ENCODE data around the gene SEC14L3. TPM values are rescaled to one million over a fixed set of nuclear protein-coding genes. Genes with fewer than 3 reads are reported as not detected.

SEC14L3 gene
- total RNA-seq, 3 donors from 2014 or later (not counting 1 experiment from before 2014, with no cell fraction given): not detected

GRCh38 chr22:30427871-30428270, 43.9 kb downstream of the SEC14L3 start:
- H3K27ac Mint-ChIP-seq: peak overlapping the region in 1 of 2 donors; percentile 93

GRCh38 chr22:30426388-30427353, 45.1 kb downstream of the SEC14L3 start:
- no peaks in the 10 kb centered on the region for H3K9me3 ChIP-seq (ENCODE audit: control insufficient read depth, insufficient read depth, low read length)
- 66% methylated on average over 29 of the region's 29 CpGs for WGBS (ENCODE audit: insufficient coverage)
- Mint-ChIP-seq H3K4me1 (peaks cover 41 to 54% of the 10 kb centered on the region in 2 donors), H3K27ac (peak overlapping the region; percentile 93 to 94), H3K9me3 (no peaks in the 10 kb centered on the region), H3K36me3 (no peaks in the 10 kb centered on the region), H3K27me3 (ENCODE audit: low read depth in 2 of 2) (no peaks in the 10 kb centered on the region), H3K4me3 (peak overlapping the region; percentile 90)
- H3K27ac ChIP-seq (ENCODE audit: low read length): peak overlapping the region; percentile 73
- intact Hi-C loops (cut with micrococcal nuclease): loop anchor here (1.0 kb wide), 1 partner anchor 35 kb away; no protein-coding TSS in a partner anchor
- ATAC-seq: peak; percentile 24 to 54 (median 32)
- DNase-seq: peak; percentile 69 to 95
- H3K27me3 ChIP-seq (ENCODE audit: control insufficient read depth, insufficient read depth, low read length): no peaks in the 10 kb centered on the region
- H3K4me3 ChIP-seq (ENCODE audit: low read length): peak overlapping the region; percentile 63
- peaks cover 3% of the 10 kb centered on the region for H3K36me3 ChIP-seq (ENCODE audit: control insufficient read depth, insufficient read depth, low read length)
- peak; percentile 52 for TF ChIP-seq CTCF (IDR thresholded peaks at IDR 0.05)
- H3K4me1 ChIP-seq (ENCODE audit: control insufficient read depth, insufficient read depth, low read length): peaks cover 46% of the 10 kb centered on the region

More at GRCh38 chr22:30427871-30428270, 43.9 kb downstream of the SEC14L3 start:
- no peaks in the 10 kb centered on the region for H3K9me3 Mint-ChIP-seq
- peaks cover 32 to 42% of the 10 kb centered on the region in 2 donors for H3K4me1 Mint-ChIP-seq
- 100% methylated on average over 1 of the region's 1 CpG for WGBS (ENCODE audit: insufficient coverage)
- H3K36me3 ChIP-seq (ENCODE audit: control insufficient read depth, insufficient read depth, low read length): peaks cover 3% of the 10 kb centered on the region
- DNase-seq (no peak), ATAC-seq (no peak)
- no peaks in the 10 kb centered on the region for H3K36me3 Mint-ChIP-seq
- no peaks in the 10 kb centered on the region for H3K9me3 ChIP-seq (ENCODE audit: control insufficient read depth, insufficient read depth, low read length)
- no peak overlapping the region for H3K4me3 ChIP-seq (ENCODE audit: low read length)
- peak overlapping the region; percentile 13 for H3K4me3 Mint-ChIP-seq
- no peaks in the 10 kb centered on the region for H3K27me3 Mint-ChIP-seq (ENCODE audit: low read depth in 2 of 2)
- H3K27me3 ChIP-seq (ENCODE audit: control insufficient read depth, insufficient read depth, low read length): no peaks in the 10 kb centered on the region
- no peak overlapping the region for H3K27ac ChIP-seq (ENCODE audit: low read length)
- H3K4me1 ChIP-seq (ENCODE audit: control insufficient read depth, insufficient read depth, low read length): peaks cover 39% of the 10 kb centered on the region
- TF ChIP-seq CTCF (IDR thresholded peaks at IDR 0.05): no peak
- intact Hi-C loops (cut with micrococcal nuclease): no loop called here

GRCh38 chr22:30425616-30426387, 46.0 kb downstream of the SEC14L3 start, which contains the start of gene MTFP1:
Gene MTFP1, plus strand, starts transcription at chr22:30425768. Its CDS starts 112 bp downstream, at chr22:30425880.
- Mint-ChIP-seq H3K4me1 (peaks cover 41 to 55% of the 10 kb centered on the region in 2 donors), H3K27ac (peak within 1 kb of the TSS; percentile 93 to 94), H3K9me3 (no peaks in the 10 kb centered on the region), H3K4me3 (peak within 1 kb of the TSS; percentile 95), H3K27me3 (ENCODE audit: low read depth in 2 of 2) (no peaks in the 10 kb centered on the region), H3K36me3 (no peaks in the 10 kb centered on the region)
- peak; percentile 42 to 79 for DNase-seq
- 4% methylated on average over 61 of the region's 61 CpGs for WGBS (ENCODE audit: insufficient coverage)
- Histone ChIP-seq H3K27me3 (ENCODE audit: control insufficient read depth, insufficient read depth, low read length) (no peaks in the 10 kb centered on the region), H3K4me1 (ENCODE audit: control insufficient read depth, insufficient read depth, low read length) (peaks cover 46% of the 10 kb centered on the region), H3K9me3 (ENCODE audit: control insufficient read depth, insufficient read depth, low read length) (no peaks in the 10 kb centered on the region), H3K27ac (ENCODE audit: low read length) (peak within 1 kb of the TSS; percentile 90), H3K4me3 (ENCODE audit: low read length) (peak within 1 kb of the TSS; percentile 63), H3K36me3 (ENCODE audit: control insufficient read depth, insufficient read depth, low read length) (peaks cover 3% of the 10 kb centered on the region)
- ATAC-seq: peak; percentile 10 to 20 (median 17)
- no peak for TF ChIP-seq CTCF (IDR thresholded peaks at IDR 0.05)
- intact Hi-C loops (cut with micrococcal nuclease): loop anchor here (1.0 to 2.0 kb wide), 2 partner anchors 35 to 69 kb away; partner anchors contain the start of genes CCDC157 and SF3A1
